Activated B cell treated with CpG ODN at 0.5 μM for 24 hours (primary cell): ENCODE results near the gene FRMD5. TPM values are rescaled to one million over a fixed set of nuclear protein-coding genes. Genes with fewer than 3 reads are reported as not detected.
"Not testable (repeated sequence)": the region's sequence is repeated elsewhere in the genome, so short reads cannot be mapped to it uniquely, and the experiment has no call there.

ENCODE experiments used
- ATAC-seq: fragments of 200-7000 bp; cut with Tn5 transposase; one replicate; pipeline ENCODE4 v1.10.0; 2021; ENCODE audit warnings: low read depth, mild to moderate bottlenecking, moderate library complexity
- CTCF ChIA-PET: fragments of 350-600 bp; sonication (Branson Sonifier 250); formaldehyde crosslinking; loops from one replicate; lab custom pipeline; 2021; ENCODE audit warnings: antibody characterized with exemption; lab: Charles Lee
- POLR2A ChIA-PET: fragments of 350-600 bp; sonication (Branson Sonifier 250); formaldehyde crosslinking; loops from one replicate; lab custom pipeline; 2021; ENCODE audit warnings: antibody characterized with exemption; lab: Charles Lee
- DNase-seq: peaks from one replicate; pipeline ENCODE4 v3.0.0; 2022
- H3K27ac Mint-ChIP-seq: one replicate; pipeline ENCODE4 v1.8.0; 2020; ENCODE audit warnings: mixed read lengths
- H3K27me3 Mint-ChIP-seq: one replicate; pipeline ENCODE4 v1.8.0; 2021; ENCODE audit warnings: mixed read lengths
- H3K36me3 Mint-ChIP-seq: one replicate; pipeline ENCODE4 v1.8.0; 2021; ENCODE audit warnings: low read depth, mixed read lengths
- H3K4me1 Mint-ChIP-seq: one replicate; pipeline ENCODE4 v1.8.0; 2021; ENCODE audit warnings: mixed read lengths
- H3K4me3 Mint-ChIP-seq: one replicate; pipeline ENCODE4 v1.8.0; 2020; ENCODE audit warnings: mild to moderate bottlenecking, mixed read lengths
- H3K9me3 Mint-ChIP-seq: one replicate; pipeline ENCODE4 v1.8.0; 2020; ENCODE audit warnings: mixed read lengths
- CTCF ChIP-seq: fragments of 200-600 bp; IDR thresholded peaks from one replicate; pipeline ENCODE4 v1.8.0; 2022; ENCODE audit warnings: antibody characterized with exemption, mild to moderate bottlenecking
- intact Hi-C: fragments of 100-400 bp; cut with micrococcal nuclease; formaldehyde crosslinking; loops from one replicate; pipeline ENCODE4 v1.15.1; 2024
- total RNA-seq: library from RNA; stranded (reverse); gene quantifications from 2 replicates; pipeline ENCODE4 v1.2.3, GENCODE V29; 2022

FRMD5 gene
- total RNA-seq, 1 donor from 2014 or later: 0.53 TPM

GRCh38 chr15:44018151-44018550 lies 176.9 kb downstream of the FRMD5 start:
- no peaks in the 10 kb centered on the region for H3K36me3 Mint-ChIP-seq
- DNase-seq: no peak
- ATAC-seq: no peak
- no peaks in the 10 kb centered on the region for H3K4me1 Mint-ChIP-seq
- ChIA-PET POLR2A (no interaction called here), CTCF (no interaction called here)
- intact Hi-C loops: no loop called here
- no peak for TF ChIP-seq CTCF
- H3K27ac Mint-ChIP-seq: no peak overlapping the region
- no peaks in the 10 kb centered on the region for H3K9me3 Mint-ChIP-seq
- H3K4me3 Mint-ChIP-seq: no peak overlapping the region
- peaks cover 10% of the 10 kb centered on the region for H3K27me3 Mint-ChIP-seq

- intact Hi-C loops: no loop called here
- H3K9me3 Mint-ChIP-seq: no peaks in the 10 kb centered on the region
- POLR2A ChIA-PET: no interaction called here
These were observed 179.3 kb downstream of the FRMD5 start for GRCh38 chr15:44015545-44016305.

GRCh38 chr15:44011238-44011854 lies 183.7 kb downstream of the FRMD5 start:
- no peak for TF ChIP-seq CTCF
- H3K27me3 Mint-ChIP-seq: peaks cover 14% of the 10 kb centered on the region
- POLR2A ChIA-PET: no interaction called here
- ATAC-seq (no peak), DNase-seq (no peak)
- intact Hi-C loops: no loop called here
- no peaks in the 10 kb centered on the region for H3K36me3 Mint-ChIP-seq
- H3K4me3 Mint-ChIP-seq: no peak overlapping the region
- H3K9me3 Mint-ChIP-seq: no peaks in the 10 kb centered on the region
- H3K4me1 Mint-ChIP-seq: no peaks in the 10 kb centered on the region
- CTCF ChIA-PET: no interaction called here
- no peak overlapping the region for H3K27ac Mint-ChIP-seq

More at GRCh38 chr15:44015545-44016305, 179.3 kb downstream of the FRMD5 start:
- H3K27ac Mint-ChIP-seq: no peak overlapping the region
- CTCF ChIA-PET: no interaction called here
- ATAC-seq: no peak
- no peak for TF ChIP-seq CTCF
- no peak for DNase-seq
- H3K36me3 Mint-ChIP-seq: no peaks in the 10 kb centered on the region
- H3K4me3 Mint-ChIP-seq: no peak overlapping the region
- H3K4me1 Mint-ChIP-seq: no peaks in the 10 kb centered on the region
- H3K27me3 Mint-ChIP-seq: peaks cover 6% of the 10 kb centered on the region

GRCh38 chr15:44010089-44010488 lies 185.0 kb downstream of the FRMD5 start:
- DNase-seq (no peak), ATAC-seq (no peak)
- ChIA-PET CTCF (no interaction called here), POLR2A (no interaction called here)
- peaks cover 10% of the 10 kb centered on the region for H3K27me3 Mint-ChIP-seq
- H3K4me3 Mint-ChIP-seq: no peak overlapping the region
- H3K4me1 Mint-ChIP-seq: no peaks in the 10 kb centered on the region
- no peak overlapping the region for H3K27ac Mint-ChIP-seq
- TF ChIP-seq CTCF: no peak
- H3K9me3 Mint-ChIP-seq: no peaks in the 10 kb centered on the region
- no peaks in the 10 kb centered on the region for H3K36me3 Mint-ChIP-seq
- intact Hi-C loops: no loop called here

- CTCF ChIA-PET: no interaction called here
- ATAC-seq: no peak
These were observed 186.0 kb downstream of the FRMD5 start for GRCh38 chr15:44009038-44009437.

GRCh38 chr15:44000248-44000647 lies 194.8 kb downstream of the FRMD5 start:
- H3K27me3 Mint-ChIP-seq, H3K4me3 Mint-ChIP-seq, H3K27ac Mint-ChIP-seq, CTCF ChIA-PET, intact Hi-C loops, ATAC-seq, H3K36me3 Mint-ChIP-seq, H3K9me3 Mint-ChIP-seq, DNase-seq, H3K4me1 Mint-ChIP-seq: not testable (repeated sequence)
- POLR2A ChIA-PET: interaction anchor here (0.7 kb wide), 1 partner anchor 181 kb away, joined by 4 read pairs; no protein-coding TSS in a partner anchor

More at GRCh38 chr15:44009038-44009437, 186.0 kb downstream of the FRMD5 start:
- Mint-ChIP-seq H3K4me1 (no peaks in the 10 kb centered on the region), H3K27ac (no peak overlapping the region), H3K27me3 (peaks cover 9% of the 10 kb centered on the region), H3K36me3 (no peaks in the 10 kb centered on the region), H3K9me3 (no peaks in the 10 kb centered on the region), H3K4me3 (no peak overlapping the region)
- DNase-seq: no peak
- intact Hi-C loops: no loop called here
- POLR2A ChIA-PET: interaction anchor here (0.6 kb wide), 1 partner anchor 327 kb away, joined by 7 read pairs; no protein-coding TSS in a partner anchor
- no peak for TF ChIP-seq CTCF
